Astrocyte of the cerebellum (primary cell): Measurements from ENCODE around the gene COL6A3.
A peak's percentile ranks its signal among the peaks of the same experiment; 100 is the strongest.
"Not testable (repeated sequence)": the region's sequence is repeated elsewhere in the genome, so short reads cannot be mapped to it uniquely, and the experiment has no call there.

Source experiments
- DNase-seq: peaks from one replicate; pipeline ENCODE4 v3.0.0-alpha.2; 2011; ENCODE audit warnings: low read depth
- H3K4me3 ChIP-seq: 2 replicates; pipeline ENCODE4 v1.5.1; 2011; ENCODE audit warnings: mild to moderate bottlenecking, low read depth, low read length, moderate library complexity
- in situ Hi-C: cut with HindIII; loops from 2 replicates; pipeline ENCODE4 v1.10.0; 2017; ENCODE audit warnings: low sequenced_read_pairs
- TF ChIP-seq, protein P1 (sequence below): IDR thresholded peaks from 2 replicates; pipeline ENCODE4 v1.5.1; 2012; ENCODE audit warnings: low read length, low read depth, moderate library complexity, mild to moderate bottlenecking; ENCODE audit errors: missing control alignments

The COL6A3 gene

DNA sequence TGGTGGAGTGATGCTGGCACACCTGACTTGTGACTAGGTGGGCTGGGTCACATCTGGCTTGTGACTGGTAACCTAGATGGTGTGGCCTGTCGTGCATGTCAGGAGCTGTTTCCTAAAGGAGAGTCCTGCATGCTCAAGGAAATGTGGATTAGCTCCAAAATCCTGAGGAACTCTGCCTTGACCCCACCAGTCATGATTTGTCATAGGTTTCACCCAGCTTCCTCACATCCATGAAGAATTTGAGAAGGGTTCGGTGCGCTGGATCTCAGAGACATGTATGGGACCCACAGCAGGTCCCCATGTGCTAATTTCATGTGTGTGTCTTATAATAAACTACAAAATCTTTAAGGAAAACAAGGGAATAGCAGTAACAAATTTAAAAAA is 107.2 kb downstream of the COL6A3 start:
- no peak for DNase-seq
- in situ Hi-C loops: no loop called here
- TF ChIP-seq, protein P1, sequence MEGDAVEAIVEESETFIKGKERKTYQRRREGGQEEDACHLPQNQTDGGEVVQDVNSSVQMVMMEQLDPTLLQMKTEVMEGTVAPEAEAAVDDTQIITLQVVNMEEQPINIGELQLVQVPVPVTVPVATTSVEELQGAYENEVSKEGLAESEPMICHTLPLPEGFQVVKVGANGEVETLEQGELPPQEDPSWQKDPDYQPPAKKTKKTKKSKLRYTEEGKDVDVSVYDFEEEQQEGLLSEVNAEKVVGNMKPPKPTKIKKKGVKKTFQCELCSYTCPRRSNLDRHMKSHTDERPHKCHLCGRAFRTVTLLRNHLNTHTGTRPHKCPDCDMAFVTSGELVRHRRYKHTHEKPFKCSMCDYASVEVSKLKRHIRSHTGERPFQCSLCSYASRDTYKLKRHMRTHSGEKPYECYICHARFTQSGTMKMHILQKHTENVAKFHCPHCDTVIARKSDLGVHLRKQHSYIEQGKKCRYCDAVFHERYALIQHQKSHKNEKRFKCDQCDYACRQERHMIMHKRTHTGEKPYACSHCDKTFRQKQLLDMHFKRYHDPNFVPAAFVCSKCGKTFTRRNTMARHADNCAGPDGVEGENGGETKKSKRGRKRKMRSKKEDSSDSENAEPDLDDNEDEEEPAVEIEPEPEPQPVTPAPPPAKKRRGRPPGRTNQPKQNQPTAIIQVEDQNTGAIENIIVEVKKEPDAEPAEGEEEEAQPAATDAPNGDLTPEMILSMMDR: no peak
- H3K4me3 ChIP-seq: no peak overlapping the region

DNA sequence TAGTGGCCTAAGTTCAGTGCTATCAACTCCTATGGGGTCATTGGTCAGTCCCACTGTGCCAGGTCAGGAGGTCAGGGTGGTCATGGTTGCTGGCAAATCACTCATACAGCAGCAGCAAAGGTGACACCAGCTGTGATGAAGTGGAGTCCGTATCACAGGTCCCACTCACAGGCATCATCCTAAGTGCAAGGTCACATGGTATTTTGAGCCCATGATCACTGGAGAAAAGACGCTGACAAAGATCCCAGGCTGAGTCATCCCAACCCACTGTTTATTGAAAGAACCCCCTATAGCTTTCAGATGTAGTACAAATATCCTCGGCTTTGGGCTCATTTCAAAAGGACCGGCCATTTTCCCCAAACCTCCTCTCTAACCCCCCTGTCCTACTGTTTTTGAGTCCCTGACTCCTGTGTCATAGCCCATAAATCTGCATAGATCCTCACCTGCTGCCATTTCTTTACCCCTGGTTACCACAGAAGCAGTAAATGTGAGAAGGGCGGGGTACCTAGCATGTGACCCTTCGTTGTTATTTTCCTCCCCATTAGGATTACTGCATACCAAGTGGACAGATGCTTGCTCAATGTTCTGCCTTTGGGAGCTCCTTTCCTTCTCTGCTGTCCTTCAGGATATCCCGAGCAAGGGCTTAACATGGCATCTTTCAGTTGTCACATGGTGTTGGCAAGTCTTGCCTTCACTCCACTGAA is 107.7 kb downstream of the COL6A3 start:
- in situ Hi-C loops: no loop called here
- TF ChIP-seq, protein P1: no peak
- DNase-seq: peak; percentile 65
- no peak overlapping the region for H3K4me3 ChIP-seq

DNA sequence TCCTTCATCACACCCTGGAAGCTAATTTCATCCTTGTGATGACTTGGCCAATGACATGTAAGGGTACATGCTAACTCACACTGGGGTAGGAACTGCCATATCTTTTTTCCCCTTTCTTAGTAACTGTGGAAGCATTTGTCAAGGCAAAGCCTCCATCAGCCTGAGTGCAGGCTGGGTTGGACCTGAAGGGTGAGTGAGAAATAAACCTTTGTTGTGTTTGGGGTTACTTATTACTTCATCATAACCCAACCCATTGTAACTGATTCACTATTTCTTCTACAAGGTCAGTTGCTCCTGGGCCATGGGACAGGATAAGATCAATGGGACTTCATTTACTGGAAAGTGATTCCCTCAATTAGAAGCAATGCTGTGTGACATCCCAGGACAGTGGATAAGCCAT is 108.4 kb downstream of the COL6A3 start:
- TF ChIP-seq, protein P1: no peak
- H3K4me3 ChIP-seq: no peak overlapping the region
- no peak for DNase-seq
- in situ Hi-C loops: no loop called here

DNA sequence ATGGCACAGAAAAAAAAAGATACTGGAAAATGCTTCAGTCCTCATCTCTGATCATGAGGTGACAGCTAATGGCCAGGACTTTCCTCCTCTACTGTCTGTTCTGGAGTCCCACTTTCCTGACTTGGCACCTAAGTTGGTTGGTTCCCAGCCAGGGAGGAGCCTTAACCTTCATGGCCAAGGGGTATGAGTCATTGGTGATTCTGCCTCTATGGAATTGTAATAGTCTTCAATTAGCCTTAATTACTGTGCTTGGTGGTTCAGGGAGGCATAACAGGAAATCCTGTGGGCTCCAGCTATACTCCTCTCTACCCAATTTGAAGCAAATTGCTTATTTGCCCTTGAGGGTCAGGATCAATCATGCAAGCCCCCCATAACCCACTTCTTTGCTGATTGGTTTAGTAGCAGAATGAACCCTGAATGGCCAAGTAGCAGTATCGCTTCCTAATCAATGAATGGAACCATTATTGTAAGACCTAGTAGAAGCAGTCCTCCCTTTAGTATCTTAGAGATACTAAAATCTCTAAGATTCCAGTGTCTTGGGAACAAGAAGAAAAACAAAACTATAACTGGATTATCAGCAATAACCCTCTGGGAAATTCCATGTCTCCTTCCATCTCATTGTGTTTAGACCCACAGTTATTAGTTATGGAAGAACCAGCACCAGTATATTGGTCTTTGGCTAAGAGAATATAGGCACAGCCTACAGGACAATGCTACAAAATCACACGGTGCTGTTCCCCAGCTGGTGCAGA is 109.0 kb downstream of the COL6A3 start:
- peak; percentile 58 for DNase-seq
- in situ Hi-C loops: no loop called here
- TF ChIP-seq, protein P1: no peak
- no peak overlapping the region for H3K4me3 ChIP-seq

DNA sequence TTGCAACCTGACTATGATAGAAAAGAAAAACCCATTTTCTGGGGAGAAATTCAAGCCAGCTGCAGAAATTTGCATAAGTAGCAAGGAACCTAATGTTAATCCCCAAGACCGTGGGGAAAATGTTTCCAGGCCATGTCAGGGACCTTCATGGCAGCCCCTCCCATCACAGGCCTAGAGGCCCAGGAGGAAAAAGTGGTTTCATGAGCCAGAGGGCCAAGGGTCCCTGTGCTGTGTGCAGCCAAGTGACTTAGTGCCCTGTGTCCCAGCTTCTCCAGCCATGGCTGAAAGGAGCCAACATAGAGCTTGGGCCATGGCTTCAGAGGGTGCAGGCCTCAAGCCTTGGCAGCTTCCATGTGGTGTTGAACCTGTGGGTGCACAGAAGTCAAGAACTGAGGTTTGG is 110.7 kb downstream of the COL6A3 start:
- H3K4me3 ChIP-seq, DNase-seq, in situ Hi-C loops: not testable (repeated sequence)

DNA sequence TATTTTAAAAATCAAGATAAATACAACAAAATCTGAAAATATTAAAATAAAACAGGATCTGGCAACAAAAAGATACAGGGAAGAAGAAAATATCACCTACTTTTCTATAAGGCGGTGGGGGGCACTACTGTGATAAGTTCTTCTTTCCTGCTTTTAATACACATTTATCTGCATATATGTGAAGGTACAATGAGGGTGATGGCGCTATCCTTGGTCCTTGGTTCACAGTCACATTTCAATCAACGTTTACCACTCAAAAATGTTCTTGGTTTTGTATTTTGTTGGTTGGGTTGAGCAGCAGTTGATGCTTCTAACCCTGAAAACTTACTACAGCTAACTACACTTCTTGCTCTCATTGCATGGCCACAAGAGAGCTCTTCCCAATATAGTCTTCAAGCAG is 112.4 kb downstream of the COL6A3 start:
- no peak for DNase-seq
- in situ Hi-C loops: no loop called here
- TF ChIP-seq, protein P1: no peak
- H3K4me3 ChIP-seq: no peak overlapping the region

DNA sequence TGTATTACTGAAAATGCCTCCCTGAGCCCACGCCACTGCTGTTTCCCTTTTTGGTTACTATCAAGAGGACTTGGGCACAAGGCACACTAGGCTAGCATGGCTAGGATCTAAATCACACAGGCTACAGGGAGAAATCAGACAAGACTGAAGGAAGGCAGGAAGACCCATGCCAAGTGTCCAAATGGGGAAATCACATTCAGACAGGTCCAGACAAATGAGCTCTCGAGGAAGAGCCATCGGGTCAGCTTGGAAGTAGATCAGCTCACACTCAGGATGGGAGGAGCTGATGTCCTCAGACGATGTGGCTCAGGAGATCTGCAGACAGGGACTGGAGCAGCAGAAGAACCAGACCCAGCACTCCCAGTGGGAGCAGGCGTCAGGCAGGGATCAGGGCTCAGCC is 113.2 kb downstream of the COL6A3 start:
- in situ Hi-C loops: no loop called here
- no peak overlapping the region for H3K4me3 ChIP-seq
- TF ChIP-seq, protein P1: no peak
- DNase-seq: no peak
